HEK293T (cell line): Measurements from ENCODE around the gene KIF26B.

Source experiments
- CTCF ChIA-PET: fragments of 350-600 bp; formaldehyde crosslinking; extraction: SDS; loops from one replicate; lab custom pipeline; 2021; ENCODE audit warnings: antibody characterized with exemption, inconsistent platforms; lab: Yijun Ruan, JAX
- POLR2A ChIA-PET: fragments of 350-600 bp; formaldehyde crosslinking; extraction: SDS; loops from one replicate; lab custom pipeline; 2020; ENCODE audit warnings: antibody characterized with exemption, inconsistent platforms; lab: Yijun Ruan, JAX
- DNase-seq: peaks from one replicate; pipeline ENCODE4 v3.0.0; 2012; ENCODE audit warnings: mixed read lengths; ENCODE audit errors: extremely low spot score
- ARNT ChIP-seq: fragments of 450-650 bp; IDR thresholded peaks from 2 replicates; pipeline ENCODE4 v1.6.1; 2017; ENCODE audit warnings: mild to moderate bottlenecking
- BHLHE40 ChIP-seq: fragments of 450-650 bp; IDR thresholded peaks from 2 replicates; pipeline ENCODE4 v1.6.1; 2016; ENCODE audit warnings: mild to moderate bottlenecking, moderate library complexity, borderline replicate concordance
- CTBP1 ChIP-seq: fragments of 450-650 bp; IDR thresholded peaks from 2 replicates; pipeline ENCODE4 v1.6.1; 2016; ENCODE audit warnings: borderline replicate concordance
- ELF4 ChIP-seq: fragments of 450-650 bp; IDR thresholded peaks from 2 replicates; pipeline ENCODE4 v1.6.1; 2017; ENCODE audit warnings: antibody characterized with exemption
- FOXA1 ChIP-seq: fragments of 450-650 bp; IDR thresholded peaks from 2 replicates; pipeline ENCODE4 v1.6.1; 2016; ENCODE audit warnings: mild to moderate bottlenecking
- FOXK2 ChIP-seq: fragments of 450-650 bp; IDR thresholded peaks from 2 replicates; pipeline ENCODE4 v1.6.1; 2016; ENCODE audit warnings: mild to moderate bottlenecking
- FOXM1 ChIP-seq: fragments of 450-650 bp; IDR thresholded peaks from 2 replicates; pipeline ENCODE4 v1.6.1; 2017; ENCODE audit warnings: mild to moderate bottlenecking, borderline replicate concordance
- HDGF ChIP-seq: fragments of 450-650 bp; IDR thresholded peaks from 2 replicates; pipeline ENCODE4 v1.6.1; 2017; ENCODE audit warnings: antibody characterized with exemption, borderline replicate concordance
- L3MBTL2 ChIP-seq: fragments of 450-650 bp; conservative IDR thresholded peaks from 2 replicates; pipeline ENCODE4 v1.6.1; 2016; ENCODE audit warnings: mild to moderate bottlenecking
- LEF1 ChIP-seq: fragments of 450-650 bp; IDR thresholded peaks from 2 replicates; pipeline ENCODE4 v1.6.1; 2017; ENCODE audit warnings: mild to moderate bottlenecking, borderline replicate concordance
- NFRKB ChIP-seq: fragments of 450-650 bp; IDR thresholded peaks from 2 replicates; pipeline ENCODE4 v1.6.1; 2016; ENCODE audit warnings: mild to moderate bottlenecking, moderate library complexity
- SP1 ChIP-seq: fragments of 450-650 bp; IDR thresholded peaks from 2 replicates; pipeline ENCODE4 v1.6.1; 2017
- SUZ12 ChIP-seq: fragments of 450-650 bp; IDR thresholded peaks from 2 replicates; pipeline ENCODE4 v1.6.1; 2016; ENCODE audit warnings: mild to moderate bottlenecking
- TARDBP ChIP-seq: fragments of 450-650 bp; IDR thresholded peaks from 2 replicates; pipeline ENCODE4 v1.6.1; 2016
- ZNF384 ChIP-seq: fragments of 450-650 bp; IDR thresholded peaks from 2 replicates; pipeline ENCODE4 v1.6.1; 2016
- TF ChIP-seq, protein P1 (sequence below): fragments of 450-650 bp; IDR thresholded peaks from 2 replicates; pipeline ENCODE4 v1.6.1; 2016

The KIF26B gene

DNA sequence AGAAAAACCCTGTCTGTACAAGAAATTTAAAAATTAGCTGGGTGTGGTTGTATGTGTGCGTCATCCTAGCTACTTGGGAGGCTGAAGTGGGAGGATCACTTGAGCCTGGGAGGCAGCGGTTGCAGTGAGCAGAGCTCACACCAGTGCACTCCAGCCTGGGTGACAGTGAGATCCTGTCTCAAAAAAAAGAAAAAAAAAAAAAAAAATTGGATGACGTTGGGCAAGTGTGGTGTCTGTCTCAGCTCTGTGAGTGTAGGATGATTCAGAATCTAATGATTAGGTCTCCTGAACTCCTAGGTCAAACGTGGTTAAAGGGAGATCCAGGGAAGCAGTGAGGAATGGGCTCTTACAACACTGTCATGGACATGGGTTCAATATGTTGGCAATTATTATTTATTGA lies 435.9 kb downstream of the KIF26B start:
- DNase-seq: no peak
- POLR2A ChIA-PET: no interaction called here
- CTCF ChIA-PET: no interaction called here
- TF ChIP-seq SUZ12: no peak
- no peak for TF ChIP-seq NFRKB
- no peak for TF ChIP-seq FOXM1
- TF ChIP-seq TARDBP: no peak
- no peak for TF ChIP-seq HDGF

DNA sequence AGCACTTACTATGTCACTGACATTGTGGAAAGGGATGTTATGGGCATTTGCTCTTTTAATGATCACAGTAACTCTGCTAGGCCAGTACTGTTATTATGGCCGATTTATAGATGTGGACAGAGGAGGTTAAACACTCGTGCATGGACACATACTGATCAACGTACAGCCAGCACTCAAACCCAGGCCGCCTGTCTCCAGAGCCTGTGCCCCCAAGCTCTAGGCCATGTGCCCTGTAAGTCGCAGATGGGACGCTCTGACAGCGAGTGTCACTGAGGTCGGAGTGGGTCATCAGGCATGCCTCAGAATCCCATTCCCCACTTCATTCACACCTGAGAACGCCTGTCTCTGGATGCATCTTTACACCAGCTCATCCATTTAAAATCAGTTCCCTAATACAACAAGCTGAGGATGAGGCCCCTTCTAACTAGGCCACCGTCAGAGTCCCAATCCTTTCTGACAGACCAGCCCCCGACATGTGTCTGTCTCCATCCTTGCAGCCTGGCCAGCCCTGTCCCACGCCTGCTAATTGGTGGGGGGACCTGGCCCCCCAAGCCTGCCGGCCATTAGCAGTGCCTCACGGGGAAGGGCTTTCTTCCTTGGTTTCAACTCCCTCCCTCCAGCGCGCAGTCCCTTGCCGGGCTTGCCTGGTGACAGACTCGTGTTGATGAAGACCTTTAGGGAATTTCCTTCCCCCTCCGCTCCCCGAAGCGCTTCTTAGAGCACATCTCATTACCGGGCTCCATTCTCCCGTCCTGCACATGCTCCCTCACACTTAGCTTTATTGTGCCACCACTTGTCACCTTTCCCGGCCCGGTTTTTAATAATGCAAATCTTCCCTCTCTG lies 436.8 kb downstream of the KIF26B start:
- TF ChIP-seq ARNT (no peak), NFRKB (no peak), FOXK2 (no peak), FOXA1 (no peak), SUZ12 (no peak), CTBP1 (no peak), BHLHE40 (no peak), TARDBP (no peak), LEF1 (no peak), ELF4 (no peak), ZNF384 (no peak), L3MBTL2 (no peak), FOXM1 (no peak), SP1 (no peak)
- TF ChIP-seq, protein P1, sequence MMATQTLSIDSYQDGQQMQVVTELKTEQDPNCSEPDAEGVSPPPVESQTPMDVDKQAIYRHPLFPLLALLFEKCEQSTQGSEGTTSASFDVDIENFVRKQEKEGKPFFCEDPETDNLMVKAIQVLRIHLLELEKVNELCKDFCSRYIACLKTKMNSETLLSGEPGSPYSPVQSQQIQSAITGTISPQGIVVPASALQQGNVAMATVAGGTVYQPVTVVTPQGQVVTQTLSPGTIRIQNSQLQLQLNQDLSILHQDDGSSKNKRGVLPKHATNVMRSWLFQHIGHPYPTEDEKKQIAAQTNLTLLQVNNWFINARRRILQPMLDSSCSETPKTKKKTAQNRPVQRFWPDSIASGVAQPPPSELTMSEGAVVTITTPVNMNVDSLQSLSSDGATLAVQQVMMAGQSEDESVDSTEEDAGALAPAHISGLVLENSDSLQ: no peak
- POLR2A ChIA-PET: no interaction called here
- no peak for DNase-seq
- CTCF ChIA-PET: no interaction called here

DNA sequence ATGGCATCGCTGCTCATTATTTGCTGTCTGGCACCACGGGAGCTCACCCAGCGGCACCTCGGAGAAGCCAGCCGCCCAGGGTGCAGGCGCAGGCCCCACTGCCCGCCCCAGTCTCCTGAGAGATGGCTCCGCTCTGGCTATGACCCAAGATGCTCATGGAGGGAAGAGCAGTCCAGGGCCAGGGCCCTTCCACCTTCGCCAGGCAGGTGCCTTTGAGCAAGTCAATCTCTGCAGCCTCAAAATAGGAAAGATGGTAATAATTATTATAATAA lies 437.3 kb downstream of the KIF26B start:
- DNase-seq: no peak
- ChIA-PET POLR2A (no interaction called here), CTCF (no interaction called here)
- TF ChIP-seq, protein P1: no peak
- TF ChIP-seq FOXK2: no peak
- TF ChIP-seq ARNT: no peak
- no peak for TF ChIP-seq LEF1
- no peak for TF ChIP-seq CTBP1
- no peak for TF ChIP-seq FOXA1
- no peak for TF ChIP-seq ZNF384
- TF ChIP-seq SP1: no peak
- no peak for TF ChIP-seq FOXM1
- TF ChIP-seq ELF4: no peak
- TF ChIP-seq TARDBP: no peak
- TF ChIP-seq NFRKB: no peak

DNA sequence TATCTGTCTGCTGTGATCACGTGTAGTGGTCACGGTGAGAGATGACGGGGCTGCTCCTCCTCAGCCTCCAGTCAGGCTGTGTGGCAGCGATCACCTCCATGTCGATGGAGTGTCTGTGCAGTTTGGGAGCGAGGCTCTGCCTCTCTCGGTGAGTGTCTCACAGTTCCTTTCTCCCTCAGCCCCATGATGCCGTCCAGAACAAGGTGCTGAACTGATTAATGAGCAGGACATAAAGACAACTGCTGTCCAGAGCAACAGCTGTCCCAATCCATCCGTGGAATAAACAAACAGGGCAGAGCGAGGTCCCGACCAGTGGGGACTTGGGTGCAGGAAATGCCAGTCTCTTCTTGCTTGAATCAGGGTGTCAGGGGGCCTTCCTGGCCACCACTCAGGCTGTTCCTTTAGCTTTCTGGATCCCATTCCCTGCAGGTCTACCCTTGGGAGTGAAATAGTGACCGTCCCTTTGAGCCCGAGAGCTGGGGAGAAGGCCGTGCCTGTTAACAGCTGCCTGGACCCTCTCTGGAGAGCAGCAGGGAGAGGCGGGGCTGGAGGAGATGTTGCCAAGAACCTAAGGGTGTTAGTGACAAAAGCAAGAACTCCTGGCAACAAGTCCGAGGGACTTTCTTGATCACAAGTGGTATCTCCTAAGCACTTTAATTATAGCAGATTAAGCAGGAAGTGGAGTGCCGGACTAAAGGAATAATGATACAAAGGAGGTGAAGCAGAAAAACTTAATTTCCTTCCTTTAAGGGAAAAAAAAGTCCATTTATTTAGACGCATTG lies 443.9 kb downstream of the KIF26B start:
- CTCF ChIA-PET: no interaction called here
- no peak for TF ChIP-seq CTBP1
- no peak for TF ChIP-seq HDGF
- TF ChIP-seq LEF1: no peak
- TF ChIP-seq TARDBP: no peak
- TF ChIP-seq FOXM1: no peak
- TF ChIP-seq, protein P1: no peak
- no peak for TF ChIP-seq NFRKB
- TF ChIP-seq FOXK2: no peak
- TF ChIP-seq L3MBTL2: no peak
- TF ChIP-seq ZNF384: no peak
- no peak for TF ChIP-seq ARNT
- TF ChIP-seq BHLHE40: no peak
- POLR2A ChIA-PET: no interaction called here
- DNase-seq: no peak

DNA sequence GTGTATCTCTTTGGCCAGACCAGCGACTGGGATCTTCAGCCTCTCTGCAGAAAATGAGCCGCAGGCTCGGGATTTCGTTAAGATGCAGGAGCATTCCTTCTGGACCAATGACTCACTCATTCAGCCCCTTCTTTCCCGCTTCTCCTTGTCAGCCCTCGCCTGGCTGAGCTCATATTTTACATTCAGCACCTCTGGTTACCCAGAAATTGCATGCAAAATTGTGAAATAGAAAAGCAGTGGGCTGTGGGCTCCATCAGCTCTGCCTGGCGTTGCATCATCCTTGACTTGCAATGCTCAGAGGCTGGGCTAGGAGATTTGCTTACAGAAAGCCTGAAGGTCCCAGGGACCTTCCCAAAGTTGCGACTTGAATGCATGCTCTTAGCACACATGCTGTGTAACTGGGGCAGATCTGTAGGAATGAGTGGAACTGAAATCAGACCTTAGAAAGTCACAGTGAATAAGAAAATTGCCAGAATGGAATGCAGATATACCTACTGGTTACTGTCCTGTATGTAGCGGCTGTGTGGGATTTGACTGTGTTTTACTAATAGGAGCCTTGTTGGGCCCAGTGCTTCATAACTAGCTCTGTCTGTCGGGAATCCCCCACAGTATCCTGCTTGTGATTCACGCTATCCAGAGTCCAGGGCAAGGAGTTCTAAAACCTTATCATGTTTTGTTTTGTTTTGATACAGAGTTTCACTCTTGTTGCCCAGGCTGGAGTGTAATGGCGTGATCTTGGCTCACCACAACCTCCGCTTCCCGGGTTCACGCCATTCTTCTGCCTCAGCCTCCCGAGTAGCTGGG lies 444.8 kb downstream of the KIF26B start:
- POLR2A ChIA-PET: no interaction called here
- TF ChIP-seq ELF4 (no peak), FOXA1 (no peak), SP1 (no peak), LEF1 (no peak), L3MBTL2 (no peak), ARNT (no peak), FOXM1 (no peak), SUZ12 (no peak), NFRKB (no peak), HDGF (no peak), FOXK2 (no peak), ZNF384 (no peak), CTBP1 (no peak), BHLHE40 (no peak), TARDBP (no peak)
- TF ChIP-seq, protein P1: no peak
- DNase-seq: no peak
- CTCF ChIA-PET: no interaction called here
